ENCODE results near the gene KLHL17.
A peak's percentile ranks its signal among the peaks of the same experiment; 100 is the strongest.

The KLHL17 gene

GRCh38 chr1:996851-997712, 36.7 kb downstream of the KLHL17 start:
- no peak overlapping the region for H3K9ac ChIP-seq (ENCODE audit: low read length)
- no peak overlapping the region for H3K27ac ChIP-seq (ENCODE audit: low read length)
- peaks cover 98% of the 10 kb centered on the region for H3K27me3 ChIP-seq (ENCODE audit: control insufficient read depth, insufficient read depth, low read length)
- no peaks in the 10 kb centered on the region for H3K36me3 ChIP-seq (ENCODE audit: control insufficient read depth, low read depth, low read length)
- no peaks in the 10 kb centered on the region for H3K9me3 ChIP-seq (ENCODE audit: control insufficient read depth, low read depth, low read length)
- H3K4me1 ChIP-seq (ENCODE audit: control insufficient read depth, low read depth, low read length), result no peaks in the 10 kb centered on the region
- no peak overlapping the region for H3K4me3 ChIP-seq (ENCODE audit: low read length)

- H3K27ac ChIP-seq (ENCODE audit: low read length), result no peak overlapping the region
- H3K4me1 ChIP-seq (ENCODE audit: control insufficient read depth, low read depth, low read length), result no peaks in the 10 kb centered on the region
- peaks cover 100% of the 10 kb centered on the region for H3K27me3 ChIP-seq (ENCODE audit: control insufficient read depth, insufficient read depth, low read length)
- H3K9ac ChIP-seq (ENCODE audit: low read length), result no peak overlapping the region
- no peak overlapping the region for H3K4me3 ChIP-seq (ENCODE audit: low read length)
- no peaks in the 10 kb centered on the region for H3K36me3 ChIP-seq (ENCODE audit: control insufficient read depth, low read depth, low read length)
- no peaks in the 10 kb centered on the region for H3K9me3 ChIP-seq (ENCODE audit: control insufficient read depth, low read depth, low read length)
These were observed 37.3 kb downstream of the KLHL17 start for GRCh38 chr1:997713-997992.

- H3K36me3 ChIP-seq (ENCODE audit: control insufficient read depth, low read depth, low read length), result no peaks in the 10 kb centered on the region
- no peak overlapping the region for H3K27ac ChIP-seq (ENCODE audit: low read length)
- H3K9me3 ChIP-seq (ENCODE audit: control insufficient read depth, low read depth, low read length), result no peaks in the 10 kb centered on the region
- no peak overlapping the region for H3K9ac ChIP-seq (ENCODE audit: low read length)
- no peak overlapping the region for H3K4me3 ChIP-seq (ENCODE audit: low read length)
- H3K4me1 ChIP-seq (ENCODE audit: control insufficient read depth, low read depth, low read length), result no peaks in the 10 kb centered on the region
- H3K27me3 ChIP-seq (ENCODE audit: control insufficient read depth, insufficient read depth, low read length), result peaks cover 100% of the 10 kb centered on the region
These were observed 37.8 kb downstream of the KLHL17 start for GRCh38 chr1:997993-998744.

GRCh38 chr1:998745-998994, 38.3 kb downstream of the KLHL17 start:
- Histone ChIP-seq H3K9ac (ENCODE audit: low read length) (no peak overlapping the region), H3K27ac (ENCODE audit: low read length) (no peak overlapping the region), H3K4me1 (ENCODE audit: control insufficient read depth, low read depth, low read length) (no peaks in the 10 kb centered on the region), H3K36me3 (ENCODE audit: control insufficient read depth, low read depth, low read length) (no peaks in the 10 kb centered on the region), H3K4me3 (ENCODE audit: low read length) (no peak overlapping the region), H3K27me3 (ENCODE audit: control insufficient read depth, insufficient read depth, low read length) (peaks cover 100% of the 10 kb centered on the region), H3K9me3 (ENCODE audit: control insufficient read depth, low read depth, low read length) (no peaks in the 10 kb centered on the region)

GRCh38 chr1:998995-999724, 38.8 kb downstream of the KLHL17 start:
- no peak overlapping the region for H3K9ac ChIP-seq (ENCODE audit: low read length)

GRCh38 chr1:999725-1000356, 39.5 kb downstream of the KLHL17 start, which contains the start of gene HES4:
Gene HES4 (minus strand): TSS chr1:1000097. CDS start chr1:999973, 124 bp downstream.
- peak within 1 kb of the TSS; percentile 44 for H3K4me3 ChIP-seq (ENCODE audit: low read length)
- H3K9me3 ChIP-seq (ENCODE audit: control insufficient read depth, low read depth, low read length), result no peaks in the 10 kb centered on the region
- peaks cover 1% of the 10 kb centered on the region for H3K4me1 ChIP-seq (ENCODE audit: control insufficient read depth, low read depth, low read length)
- peaks cover 100% of the 10 kb centered on the region for H3K27me3 ChIP-seq (ENCODE audit: control insufficient read depth, insufficient read depth, low read length)
- no peak within 1 kb of the TSS for H3K27ac ChIP-seq (ENCODE audit: low read length)
- peak within 1 kb of the TSS; percentile 12 for H3K9ac ChIP-seq (ENCODE audit: low read length)
- H3K36me3 ChIP-seq (ENCODE audit: control insufficient read depth, low read depth, low read length), result no peaks in the 10 kb centered on the region

More at GRCh38 chr1:998995-999724, 38.8 kb downstream of the KLHL17 start:
- H3K27me3 ChIP-seq (ENCODE audit: control insufficient read depth, insufficient read depth, low read length), result peaks cover 100% of the 10 kb centered on the region
- no peaks in the 10 kb centered on the region for H3K36me3 ChIP-seq (ENCODE audit: control insufficient read depth, low read depth, low read length)
- H3K4me1 ChIP-seq (ENCODE audit: control insufficient read depth, low read depth, low read length), result no peaks in the 10 kb centered on the region
- no peaks in the 10 kb centered on the region for H3K9me3 ChIP-seq (ENCODE audit: control insufficient read depth, low read depth, low read length)
- peak overlapping the region; percentile 9 for H3K4me3 ChIP-seq (ENCODE audit: low read length)
- H3K27ac ChIP-seq (ENCODE audit: low read length), result no peak overlapping the region

GRCh38 chr1:1000357-1001056, 40.1 kb downstream of the KLHL17 start:
- Histone ChIP-seq H3K9ac (ENCODE audit: low read length) (peak overlapping the region; percentile 12), H3K4me3 (ENCODE audit: low read length) (peak overlapping the region; percentile 44), H3K27ac (ENCODE audit: low read length) (no peak overlapping the region), H3K27me3 (ENCODE audit: control insufficient read depth, insufficient read depth, low read length) (peaks cover 100% of the 10 kb centered on the region), H3K9me3 (ENCODE audit: control insufficient read depth, low read depth, low read length) (no peaks in the 10 kb centered on the region), H3K4me1 (ENCODE audit: control insufficient read depth, low read depth, low read length) (peaks cover 8% of the 10 kb centered on the region), H3K36me3 (ENCODE audit: control insufficient read depth, low read depth, low read length) (no peaks in the 10 kb centered on the region)

- peaks cover 8% of the 10 kb centered on the region for H3K4me1 ChIP-seq (ENCODE audit: control insufficient read depth, low read depth, low read length)
- no peak overlapping the region for H3K27ac ChIP-seq (ENCODE audit: low read length)
- no peaks in the 10 kb centered on the region for H3K9me3 ChIP-seq (ENCODE audit: control insufficient read depth, low read depth, low read length)
- peaks cover 93% of the 10 kb centered on the region for H3K27me3 ChIP-seq (ENCODE audit: control insufficient read depth, insufficient read depth, low read length)
- H3K9ac ChIP-seq (ENCODE audit: low read length), result no peak overlapping the region
- H3K36me3 ChIP-seq (ENCODE audit: control insufficient read depth, low read depth, low read length), result no peaks in the 10 kb centered on the region
- peak overlapping the region; percentile 44 for H3K4me3 ChIP-seq (ENCODE audit: low read length)
These were observed 40.8 kb downstream of the KLHL17 start for GRCh38 chr1:1001057-1001783.

GRCh38 chr1:1003618-1004419, 43.4 kb downstream of the KLHL17 start:
- H3K9me3 ChIP-seq (ENCODE audit: control insufficient read depth, low read depth, low read length), result no peaks in the 10 kb centered on the region
- H3K27me3 ChIP-seq (ENCODE audit: control insufficient read depth, insufficient read depth, low read length), result peaks cover 81% of the 10 kb centered on the region
- H3K9ac ChIP-seq (ENCODE audit: low read length), result no peak overlapping the region
- peaks cover 8% of the 10 kb centered on the region for H3K4me1 ChIP-seq (ENCODE audit: control insufficient read depth, low read depth, low read length)
- no peak overlapping the region for H3K27ac ChIP-seq (ENCODE audit: low read length)
- H3K36me3 ChIP-seq (ENCODE audit: control insufficient read depth, low read depth, low read length), result no peaks in the 10 kb centered on the region
- H3K4me3 ChIP-seq (ENCODE audit: low read length), result no peak overlapping the region

GRCh38 chr1:1004420-1004779, 44.0 kb downstream of the KLHL17 start:
- H3K4me1 ChIP-seq (ENCODE audit: control insufficient read depth, low read depth, low read length), result peaks cover 8% of the 10 kb centered on the region
- H3K36me3 ChIP-seq (ENCODE audit: control insufficient read depth, low read depth, low read length), result no peaks in the 10 kb centered on the region
- no peaks in the 10 kb centered on the region for H3K9me3 ChIP-seq (ENCODE audit: control insufficient read depth, low read depth, low read length)
- H3K27ac ChIP-seq (ENCODE audit: low read length), result no peak overlapping the region
- H3K9ac ChIP-seq (ENCODE audit: low read length), result no peak overlapping the region
- H3K27me3 ChIP-seq (ENCODE audit: control insufficient read depth, insufficient read depth, low read length), result peaks cover 75% of the 10 kb centered on the region
- no peak overlapping the region for H3K4me3 ChIP-seq (ENCODE audit: low read length)
